WTC11 (cell line): ENCODE data around the gene ISM1. TPM values are rescaled to one million over a fixed set of nuclear protein-coding genes. Genes with fewer than 3 reads are reported as not detected.

Experiments used
- ATAC-seq: fragments of 200-7000 bp; cut with Tn5 transposase; 2 replicates; pipeline ENCODE4 v1.10.0; 2021; ENCODE audit warnings: mild to moderate bottlenecking, moderate library complexity
- CTCF ChIA-PET: fragments of 300-600 bp; sonication (Branson Sonifier 250); formaldehyde crosslinking; loops from one replicate; lab custom pipeline; 2021; ENCODE audit warnings: antibody characterized with exemption; lab: Charles Lee
- POLR2A ChIA-PET: fragments of 350-600 bp; sonication (Branson Sonifier 250); formaldehyde crosslinking; loops from one replicate; lab custom pipeline; 2021; ENCODE audit warnings: antibody characterized with exemption; lab: Charles Lee
- DNase-seq: peaks from one replicate; pipeline ENCODE4 v3.0.0; 2021; ENCODE audit warnings: low spot score
- H3K27ac Mint-ChIP-seq: 2 replicates; pipeline ENCODE4 v1.8.0; 2021; ENCODE audit warnings: mixed read lengths
- H3K27me3 Mint-ChIP-seq: 2 replicates; pipeline ENCODE4 v1.8.0; 2021; ENCODE audit warnings: low read depth, mild to moderate bottlenecking, moderate library complexity, mixed read lengths
- H3K36me3 Mint-ChIP-seq: 2 replicates; pipeline ENCODE4 v1.8.0; 2021; ENCODE audit warnings: mixed read lengths
- H3K4me1 Mint-ChIP-seq: 2 replicates; pipeline ENCODE4 v1.8.0; 2022; ENCODE audit warnings: mixed read lengths
- H3K4me3 Mint-ChIP-seq: 2 replicates; pipeline ENCODE4 v1.8.0; 2021; ENCODE audit warnings: mild to moderate bottlenecking, moderate library complexity, mixed read lengths
- H3K9me3 Mint-ChIP-seq: 2 replicates; pipeline ENCODE4 v1.8.0; 2021; ENCODE audit warnings: mixed read lengths
- AFF4 ChIP-seq: sonication (generic); formaldehyde crosslinking; IDR thresholded peaks from 2 replicates; pipeline ENCODE4 v1.8.1; 2023; ENCODE audit warnings: mild to moderate bottlenecking, missing genetic modification reagents, borderline replicate concordance
- FOXP4 ChIP-seq: sonication (generic); formaldehyde crosslinking; IDR thresholded peaks from 2 replicates; pipeline ENCODE4 v1.8.0; 2022; ENCODE audit warnings: mild to moderate bottlenecking, missing genetic modification reagents
- GABPB1 ChIP-seq: sonication (generic); formaldehyde crosslinking; IDR thresholded peaks from 2 replicates; pipeline ENCODE4 v1.8.1; 2023; ENCODE audit warnings: mild to moderate bottlenecking, missing genetic modification reagents
- NFATC4 ChIP-seq: fragments of 250-450 bp; sonication (Bioruptor Pico); IDR thresholded peaks from 2 replicates; pipeline ENCODE4 v1.9.0; 2021; ENCODE audit warnings: mild to moderate bottlenecking
- RELA ChIP-seq: sonication (generic); formaldehyde crosslinking; IDR thresholded peaks from 2 replicates; pipeline ENCODE4 v1.8.1; 2022; ENCODE audit warnings: missing genetic modification reagents, mild to moderate bottlenecking, borderline replicate concordance
- SMAD3 ChIP-seq: sonication (generic); formaldehyde crosslinking; IDR thresholded peaks from 2 replicates; pipeline ENCODE4 v1.8.0; 2022; ENCODE audit warnings: missing genetic modification reagents, mild to moderate bottlenecking, borderline replicate concordance
- USF1 ChIP-seq: sonication (generic); formaldehyde crosslinking; IDR thresholded peaks from 2 replicates; pipeline ENCODE4 v1.8.0; 2022; ENCODE audit warnings: mild to moderate bottlenecking, missing genetic modification reagents
- ZNF138 ChIP-seq: sonication (generic); formaldehyde crosslinking; conservative IDR thresholded peaks from 2 replicates; pipeline ENCODE4 v1.8.1; 2022; ENCODE audit warnings: mild to moderate bottlenecking, moderate library complexity, missing genetic modification reagents
- ZNF219 ChIP-seq: sonication (generic); formaldehyde crosslinking; IDR thresholded peaks from 2 replicates; pipeline ENCODE4 v1.8.0; 2023; ENCODE audit warnings: missing genetic modification reagents, mild to moderate bottlenecking, borderline replicate concordance
- ZNF232 ChIP-seq: sonication (generic); formaldehyde crosslinking; IDR thresholded peaks from 2 replicates; pipeline ENCODE4 v1.8.0; 2022; ENCODE audit warnings: mild to moderate bottlenecking, missing genetic modification reagents
- ZNF423 ChIP-seq: fragments of 250-450 bp; sonication (Bioruptor Pico); IDR thresholded peaks from 2 replicates; pipeline ENCODE4 v2.1.2; 2022; ENCODE audit warnings: mild to moderate bottlenecking, moderate library complexity
- total RNA-seq: library from RNA; stranded (reverse); gene quantifications from 3 replicates; pipeline ENCODE4 v1.2.3, GENCODE V29; 2021
- TF ChIP-seq, protein P1 (sequence below): sonication (generic); formaldehyde crosslinking; IDR thresholded peaks from 2 replicates; pipeline ENCODE4 v1.8.0; 2022; ENCODE audit warnings: missing genetic modification reagents
- TF ChIP-seq, protein P2 (sequence below): fragments of 250-450 bp; sonication (Bioruptor Pico); IDR thresholded peaks from 2 replicates; pipeline ENCODE4 v1.9.0; 2021; ENCODE audit warnings: mild to moderate bottlenecking
- TF ChIP-seq, protein P3 (sequence below): sonication (generic); formaldehyde crosslinking; IDR thresholded peaks from 2 replicates; pipeline ENCODE4 v1.8.1; 2022; ENCODE audit warnings: mild to moderate bottlenecking, moderate library complexity, missing genetic modification reagents
- TF ChIP-seq, protein P4 (sequence below): sonication (generic); formaldehyde crosslinking; IDR thresholded peaks from 2 replicates; pipeline ENCODE4 v1.8.0; 2022; ENCODE audit warnings: mild to moderate bottlenecking, missing genetic modification reagents

The ISM1 gene
- total RNA-seq, 1 experiment from 2014 or later, result 0.52 TPM

DNA sequence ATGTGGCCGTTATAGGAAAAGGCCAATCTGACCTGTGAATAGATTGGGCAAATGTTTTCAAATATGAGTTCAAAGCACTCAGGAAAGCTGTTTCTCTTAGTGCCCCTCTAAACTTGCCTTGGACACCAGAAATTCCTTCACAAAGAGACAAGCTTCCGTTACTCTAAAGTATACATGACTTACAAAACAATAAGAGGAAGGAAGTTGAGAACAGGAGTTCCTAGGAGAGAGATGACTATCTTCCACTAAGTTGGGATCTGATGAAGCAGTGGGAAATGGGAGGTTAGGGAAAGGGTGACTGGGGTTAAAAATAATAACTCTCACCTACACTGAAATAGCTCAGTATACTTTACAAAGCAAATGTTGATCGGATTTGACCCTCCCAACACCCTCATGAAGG lies 50.0 kb downstream of the ISM1 start:
- ChIA-PET POLR2A (no interaction called here), CTCF (interaction anchor here (1.1 kb wide), 1 partner anchor 9 kb away, joined by 3 read pairs; no protein-coding TSS in a partner anchor)
- Mint-ChIP-seq H3K4me3 (no peak overlapping the region), H3K36me3 (no peaks in the 10 kb centered on the region), H3K4me1 (peaks cover 13% of the 10 kb centered on the region), H3K27me3 (peaks cover 5% of the 10 kb centered on the region), H3K27ac (no peak overlapping the region), H3K9me3 (peaks cover under 1% of the 10 kb centered on the region; the same call in 1 of the 2 replicates)
- no peak for TF ChIP-seq USF1 (CRISPR knock-in tag)
- no peak for TF ChIP-seq NFATC4 (CRISPR knock-in tag)
- no peak for TF ChIP-seq ZNF423 (CRISPR knock-in tag)
- no peak for TF ChIP-seq RELA (CRISPR knock-in tag)
- no peak for TF ChIP-seq ZNF232 (CRISPR knock-in tag)
- no peak for TF ChIP-seq AFF4 (CRISPR knock-in tag)
- no peak for ATAC-seq
- DNase-seq, result no peak

DNA sequence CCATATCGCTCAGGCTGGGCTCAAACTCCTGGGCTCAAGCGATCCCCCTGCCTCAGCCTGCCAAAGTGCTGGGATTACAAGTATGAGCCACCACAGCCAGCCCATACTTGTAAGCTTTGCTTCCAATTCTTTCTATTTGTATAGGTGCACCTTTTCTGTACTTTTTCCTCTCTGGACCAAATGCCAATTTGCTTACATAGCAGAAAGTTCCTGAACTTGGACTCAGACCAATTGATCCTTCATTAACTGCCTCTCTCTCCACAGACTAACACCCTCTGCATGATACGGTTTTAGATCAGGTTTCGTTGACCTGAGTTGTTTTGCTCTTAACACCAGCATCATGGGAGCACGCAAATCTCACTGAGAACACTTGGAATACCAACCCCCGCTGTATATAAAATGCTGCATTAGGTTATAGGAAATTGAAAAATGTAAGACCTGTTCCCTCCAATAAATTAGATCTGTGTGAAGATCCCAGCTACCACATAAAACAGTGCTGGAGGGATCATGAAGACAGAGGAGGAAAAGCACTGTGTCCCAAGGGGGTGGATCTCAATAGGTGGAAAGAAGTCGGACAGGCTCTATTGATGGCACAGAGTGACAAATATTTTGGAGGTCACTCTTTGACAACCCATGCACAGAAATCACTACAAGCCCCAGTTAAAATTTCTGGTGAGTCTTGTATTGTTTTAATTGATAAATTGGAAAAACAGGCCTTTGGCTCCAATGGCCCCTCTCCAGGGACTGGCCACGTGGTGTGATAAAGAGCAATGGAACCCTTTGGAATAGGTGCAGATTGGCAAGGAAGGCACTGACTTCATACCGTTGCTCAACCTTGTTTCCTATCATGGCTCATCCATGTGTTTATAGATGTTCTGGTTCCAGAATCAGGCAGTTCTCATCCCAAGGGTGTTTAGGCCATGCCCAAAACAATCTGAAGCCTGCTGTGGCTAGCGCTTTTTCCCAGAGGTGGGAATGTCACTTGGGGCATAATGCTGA lies 51.2 kb downstream of the ISM1 start:
- Mint-ChIP-seq H3K36me3 (no peaks in the 10 kb centered on the region), H3K27ac (no peak overlapping the region), H3K27me3 (peaks cover 5% of the 10 kb centered on the region), H3K9me3 (no peaks in the 10 kb centered on the region), H3K4me3 (no peak overlapping the region), H3K4me1 (peaks cover 13% of the 10 kb centered on the region)
- DNase-seq (no peak), ATAC-seq (no peak)
- ChIA-PET CTCF (interaction anchor here (1.1 to 2.4 kb wide), 3 partner anchors 10 to 274 kb away, joined by 3 to 17 read pairs (median 7); no protein-coding TSS in a partner anchor), POLR2A (interaction anchor here (0.6 kb wide), 1 partner anchor 308 kb away, joined by 3 read pairs; no protein-coding TSS in a partner anchor)
- no peak for TF ChIP-seq ZNF138 (CRISPR knock-in tag)
- TF ChIP-seq ZNF219, result no peak
- TF ChIP-seq, protein P1, sequence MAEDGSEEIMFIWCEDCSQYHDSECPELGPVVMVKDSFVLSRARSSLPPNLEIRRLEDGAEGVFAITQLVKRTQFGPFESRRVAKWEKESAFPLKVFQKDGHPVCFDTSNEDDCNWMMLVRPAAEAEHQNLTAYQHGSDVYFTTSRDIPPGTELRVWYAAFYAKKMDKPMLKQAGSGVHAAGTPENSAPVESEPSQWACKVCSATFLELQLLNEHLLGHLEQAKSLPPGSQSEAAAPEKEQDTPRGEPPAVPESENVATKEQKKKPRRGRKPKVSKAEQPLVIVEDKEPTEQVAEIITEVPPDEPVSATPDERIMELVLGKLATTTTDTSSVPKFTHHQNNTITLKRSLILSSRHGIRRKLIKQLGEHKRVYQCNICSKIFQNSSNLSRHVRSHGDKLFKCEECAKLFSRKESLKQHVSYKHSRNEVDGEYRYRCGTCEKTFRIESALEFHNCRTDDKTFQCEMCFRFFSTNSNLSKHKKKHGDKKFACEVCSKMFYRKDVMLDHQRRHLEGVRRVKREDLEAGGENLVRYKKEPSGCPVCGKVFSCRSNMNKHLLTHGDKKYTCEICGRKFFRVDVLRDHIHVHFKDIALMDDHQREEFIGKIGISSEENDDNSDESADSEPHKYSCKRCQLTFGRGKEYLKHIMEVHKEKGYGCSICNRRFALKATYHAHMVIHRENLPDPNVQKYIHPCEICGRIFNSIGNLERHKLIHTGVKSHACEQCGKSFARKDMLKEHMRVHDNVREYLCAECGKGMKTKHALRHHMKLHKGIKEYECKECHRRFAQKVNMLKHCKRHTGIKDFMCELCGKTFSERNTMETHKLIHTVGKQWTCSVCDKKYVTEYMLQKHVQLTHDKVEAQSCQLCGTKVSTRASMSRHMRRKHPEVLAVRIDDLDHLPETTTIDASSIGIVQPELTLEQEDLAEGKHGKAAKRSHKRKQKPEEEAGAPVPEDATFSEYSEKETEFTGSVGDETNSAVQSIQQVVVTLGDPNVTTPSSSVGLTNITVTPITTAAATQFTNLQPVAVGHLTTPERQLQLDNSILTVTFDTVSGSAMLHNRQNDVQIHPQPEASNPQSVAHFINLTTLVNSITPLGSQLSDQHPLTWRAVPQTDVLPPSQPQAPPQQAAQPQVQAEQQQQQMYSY (CRISPR knock-in tag), result no peak
- TF ChIP-seq, protein P2, sequence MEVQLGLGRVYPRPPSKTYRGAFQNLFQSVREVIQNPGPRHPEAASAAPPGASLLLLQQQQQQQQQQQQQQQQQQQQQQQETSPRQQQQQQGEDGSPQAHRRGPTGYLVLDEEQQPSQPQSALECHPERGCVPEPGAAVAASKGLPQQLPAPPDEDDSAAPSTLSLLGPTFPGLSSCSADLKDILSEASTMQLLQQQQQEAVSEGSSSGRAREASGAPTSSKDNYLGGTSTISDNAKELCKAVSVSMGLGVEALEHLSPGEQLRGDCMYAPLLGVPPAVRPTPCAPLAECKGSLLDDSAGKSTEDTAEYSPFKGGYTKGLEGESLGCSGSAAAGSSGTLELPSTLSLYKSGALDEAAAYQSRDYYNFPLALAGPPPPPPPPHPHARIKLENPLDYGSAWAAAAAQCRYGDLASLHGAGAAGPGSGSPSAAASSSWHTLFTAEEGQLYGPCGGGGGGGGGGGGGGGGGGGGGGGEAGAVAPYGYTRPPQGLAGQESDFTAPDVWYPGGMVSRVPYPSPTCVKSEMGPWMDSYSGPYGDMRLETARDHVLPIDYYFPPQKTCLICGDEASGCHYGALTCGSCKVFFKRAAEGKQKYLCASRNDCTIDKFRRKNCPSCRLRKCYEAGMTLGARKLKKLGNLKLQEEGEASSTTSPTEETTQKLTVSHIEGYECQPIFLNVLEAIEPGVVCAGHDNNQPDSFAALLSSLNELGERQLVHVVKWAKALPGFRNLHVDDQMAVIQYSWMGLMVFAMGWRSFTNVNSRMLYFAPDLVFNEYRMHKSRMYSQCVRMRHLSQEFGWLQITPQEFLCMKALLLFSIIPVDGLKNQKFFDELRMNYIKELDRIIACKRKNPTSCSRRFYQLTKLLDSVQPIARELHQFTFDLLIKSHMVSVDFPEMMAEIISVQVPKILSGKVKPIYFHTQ (CRISPR knock-in tag), result no peak
- TF ChIP-seq GABPB1 (CRISPR knock-in tag), result no peak
- TF ChIP-seq, protein P3, sequence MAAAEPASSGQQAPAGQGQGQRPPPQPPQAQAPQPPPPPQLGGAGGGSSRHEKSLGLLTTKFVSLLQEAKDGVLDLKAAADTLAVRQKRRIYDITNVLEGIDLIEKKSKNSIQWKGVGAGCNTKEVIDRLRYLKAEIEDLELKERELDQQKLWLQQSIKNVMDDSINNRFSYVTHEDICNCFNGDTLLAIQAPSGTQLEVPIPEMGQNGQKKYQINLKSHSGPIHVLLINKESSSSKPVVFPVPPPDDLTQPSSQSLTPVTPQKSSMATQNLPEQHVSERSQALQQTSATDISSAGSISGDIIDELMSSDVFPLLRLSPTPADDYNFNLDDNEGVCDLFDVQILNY (CRISPR knock-in tag), result no peak
- TF ChIP-seq SMAD3 (CRISPR knock-in tag), result no peak
- no peak for TF ChIP-seq FOXP4 (CRISPR knock-in tag)
- TF ChIP-seq, protein P4, sequence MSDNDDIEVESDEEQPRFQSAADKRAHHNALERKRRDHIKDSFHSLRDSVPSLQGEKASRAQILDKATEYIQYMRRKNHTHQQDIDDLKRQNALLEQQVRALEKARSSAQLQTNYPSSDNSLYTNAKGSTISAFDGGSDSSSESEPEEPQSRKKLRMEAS (CRISPR knock-in tag), result no peak
